Upper lobe of left lung (tissue), 6 donors: ENCODE measurements around the gene ZNF850. TPM values are rescaled to one million over a fixed set of nuclear protein-coding genes. Genes with fewer than 3 reads are reported as not detected.
"Not testable (repeated sequence)": the region's sequence is repeated elsewhere in the genome, so short reads cannot be mapped to it uniquely, and the experiment has no call there.

ENCODE experiments used
- ATAC-seq, 2 donors: fragments of 200-7000 bp; cut with Tn5 transposase; one replicate each; pipeline ENCODE4 v1.9.1; 2022; ENCODE audit warnings: mild to moderate bottlenecking in 2 of 2, moderate library complexity in 2 of 2; ENCODE audit not compliant: low FRiP score in 2 of 2
- DNase-seq, 2 donors: peaks; one replicate each; pipeline ENCODE4 v3.0.0-alpha.2; 2019 to 2020
- H3K27ac ChIP-seq, 4 donors: fragments of 200-600 bp; sonication (generic); one replicate each; pipeline ENCODE4 v1.5.1; 2016 to 2019
- H3K27me3 ChIP-seq, 4 donors: fragments of 200-600 bp; sonication (generic); one replicate each; pipeline ENCODE4 v1.5.1; 2017 to 2019
- H3K36me3 ChIP-seq, 4 donors: fragments of 200-600 bp; sonication (generic); one replicate each; pipeline ENCODE4 v1.5.1; 2016 to 2019
- H3K4me1 ChIP-seq, 4 donors: fragments of 200-600 bp; sonication (generic); one replicate each; pipeline ENCODE4 v1.5.1; 2018 to 2019
- H3K4me3 ChIP-seq, 4 donors: fragments of 200-600 bp; sonication (generic); one replicate each; pipeline ENCODE4 v1.5.1; 2017 to 2019; ENCODE audit warnings: mild to moderate bottlenecking in 2 of 4, moderate library complexity in 1 of 4
- H3K9me3 ChIP-seq, 4 donors: fragments of 200-600 bp; sonication (generic); one replicate each; pipeline ENCODE4 v1.5.1; 2018 to 2019
- EP300 ChIP-seq, 4 donors: sonication (generic); formaldehyde crosslinking; IDR thresholded peaks; one replicate each; pipeline ENCODE4 v1.5.1; 2017; ENCODE audit warnings: antibody characterized with exemption in 4 of 4, control low read depth in 2 of 4
- POLR2A ChIP-seq, 4 donors: fragments of 450-650 bp; IDR thresholded peaks; one replicate each; pipeline ENCODE4 v1.5.1; 2016 to 2017; ENCODE audit warnings: antibody characterized with exemption in 4 of 4, mild to moderate bottlenecking in 2 of 4
- POLR2AphosphoS5 ChIP-seq, 2 donors: sonication (generic); formaldehyde crosslinking; IDR thresholded peaks; one replicate each; pipeline ENCODE4 v1.5.1; 2017; ENCODE audit warnings: antibody characterized with exemption in 2 of 2
- WGBS, 2 donors: methylation state at CpG; one replicate each; pipeline ENCODE4 v1.1.5; 2017 to 2018; 5-methylcytosine and 5-hydroxymethylcytosine counted together
- total RNA-seq, 6 donors: library from RNA; depleted of rRNA in 4 of 6; stranded (reverse); fragments of >200 nt in 4 of 6; gene quantifications; one replicate each; pipeline versions ENCODE4 v1.1.0 to v1.2.1, GENCODE V29; 2016 to 2021
- TF ChIP-seq, protein P1 (sequence below), 6 experiments: fragments of 450-650 bp in 4 of 6; fragments of 200-600 bp in 2 of 6; sonication (generic) in 2 of 6; IDR thresholded peaks; one replicate each; pipeline ENCODE4 v1.5.1; 2016 to 2019; ENCODE audit warnings: antibody characterized with exemption in 6 of 6
- donor health status: DM: no; HTN: no; CAD: no; lungs with moderate emphysema.
- donor health status: DM: no; HTN: yes; CAD: no; lungs with severe emphysema.

ZNF850 gene
- total RNA-seq, 6 donors from 2014 or later = 0.44 to 3.0 (median 1.2) TPM

DNA sequence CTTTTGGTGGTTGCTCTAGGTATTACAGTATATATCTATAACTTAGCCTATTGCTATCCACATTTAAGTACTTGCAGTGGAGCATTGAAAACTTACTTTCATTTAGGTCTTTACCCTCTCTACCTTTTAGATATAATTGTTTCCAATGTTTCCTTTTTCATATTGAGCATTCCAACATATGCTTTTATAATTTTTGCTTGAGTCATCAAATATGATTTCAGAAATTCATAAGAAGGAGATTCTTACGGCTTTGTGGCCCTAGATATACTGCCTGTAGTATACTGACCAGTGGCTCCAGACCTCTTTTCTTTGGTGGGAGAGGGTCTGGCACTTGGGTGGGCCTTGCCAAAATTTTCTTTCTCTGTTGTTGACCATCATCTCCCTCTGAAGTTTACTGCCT is 32.8 kb upstream of the ZNF850 start:
- H3K27me3 ChIP-seq = no peaks in the 10 kb centered on the region
- DNase-seq = no peak
- ATAC-seq = no peak
- no peaks in the 10 kb centered on the region for H3K4me1 ChIP-seq
- H3K27ac ChIP-seq = no peak overlapping the region
- H3K9me3 ChIP-seq = peaks cover 67 to 93% (median 80%) of the 10 kb centered on the region in 4 donors
- TF ChIP-seq POLR2AphosphoS5 (IDR thresholded peaks at IDR 0.05) (no peak), EP300 (IDR thresholded peaks at IDR 0.05) (no peak), POLR2A (IDR thresholded peaks at IDR 0.05) (no peak)
- TF ChIP-seq, protein P1, sequence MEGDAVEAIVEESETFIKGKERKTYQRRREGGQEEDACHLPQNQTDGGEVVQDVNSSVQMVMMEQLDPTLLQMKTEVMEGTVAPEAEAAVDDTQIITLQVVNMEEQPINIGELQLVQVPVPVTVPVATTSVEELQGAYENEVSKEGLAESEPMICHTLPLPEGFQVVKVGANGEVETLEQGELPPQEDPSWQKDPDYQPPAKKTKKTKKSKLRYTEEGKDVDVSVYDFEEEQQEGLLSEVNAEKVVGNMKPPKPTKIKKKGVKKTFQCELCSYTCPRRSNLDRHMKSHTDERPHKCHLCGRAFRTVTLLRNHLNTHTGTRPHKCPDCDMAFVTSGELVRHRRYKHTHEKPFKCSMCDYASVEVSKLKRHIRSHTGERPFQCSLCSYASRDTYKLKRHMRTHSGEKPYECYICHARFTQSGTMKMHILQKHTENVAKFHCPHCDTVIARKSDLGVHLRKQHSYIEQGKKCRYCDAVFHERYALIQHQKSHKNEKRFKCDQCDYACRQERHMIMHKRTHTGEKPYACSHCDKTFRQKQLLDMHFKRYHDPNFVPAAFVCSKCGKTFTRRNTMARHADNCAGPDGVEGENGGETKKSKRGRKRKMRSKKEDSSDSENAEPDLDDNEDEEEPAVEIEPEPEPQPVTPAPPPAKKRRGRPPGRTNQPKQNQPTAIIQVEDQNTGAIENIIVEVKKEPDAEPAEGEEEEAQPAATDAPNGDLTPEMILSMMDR (IDR thresholded peaks at IDR 0.05) = no peak
- peaks cover 0 to 44% (median 16%) of the 10 kb centered on the region in 4 donors for H3K36me3 ChIP-seq
- H3K4me3 ChIP-seq = no peak overlapping the region
- WGBS, 2 donors = 100% methylated on average over 1 of the region's 1 CpG

DNA sequence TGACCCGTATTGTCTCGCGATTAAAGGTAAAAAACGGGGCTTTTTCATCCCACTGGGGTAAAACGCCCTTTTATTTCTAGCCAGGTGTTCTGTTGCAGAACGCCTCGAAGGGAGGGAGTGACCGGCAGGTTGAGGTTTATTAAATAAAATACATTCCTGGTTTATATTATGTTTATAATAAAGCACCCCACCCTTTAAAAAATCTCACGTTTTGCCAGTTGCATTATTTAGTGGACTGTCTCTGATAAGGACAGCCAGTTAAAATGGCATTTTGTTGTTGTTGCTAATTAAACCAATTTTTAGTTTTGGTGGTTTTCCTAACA is 25.1 kb upstream of the ZNF850 start:
- H3K9me3 ChIP-seq = peaks cover 19 to 86% (median 55%) of the 10 kb centered on the region in 4 donors
- H3K4me3 ChIP-seq = peak overlapping the region; percentile 69 to 75 (median 72)
- H3K36me3 ChIP-seq = peaks cover 0 to 17% (median 9%) of the 10 kb centered on the region in 4 donors
- WGBS, 2 donors = 1% methylated on average over 9 of the region's 9 CpGs
- TF ChIP-seq, protein P1 (IDR thresholded peaks at IDR 0.05) = no peak
- no peak for TF ChIP-seq EP300 (IDR thresholded peaks at IDR 0.05)
- H3K4me1 ChIP-seq = peaks cover 0 to 18% (median 4%) of the 10 kb centered on the region in 4 donors
- peak overlapping the region; percentile 48 to 82 (median 70) for H3K27ac ChIP-seq
- ATAC-seq (no peak), DNase-seq (no peak)
- no peaks in the 10 kb centered on the region for H3K27me3 ChIP-seq

DNA sequence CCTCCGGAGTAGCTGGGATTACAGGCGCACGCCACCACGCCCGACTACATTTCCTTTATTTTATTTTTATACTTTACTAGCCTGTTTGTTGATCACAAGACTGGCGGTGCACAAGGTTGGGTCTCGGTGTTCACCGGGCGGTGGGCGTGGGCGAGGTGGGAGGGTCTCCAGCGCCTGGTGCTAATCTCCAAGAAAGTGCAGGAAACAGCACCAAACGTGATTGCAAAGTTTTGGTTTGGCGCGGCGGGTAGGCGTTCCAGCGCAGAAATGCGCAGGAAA is 24.0 kb upstream of the ZNF850 start:
- WGBS, 2 donors = 14 to 15% methylated on average over 15 to 19 of the region's 19 CpGs
- Histone ChIP-seq H3K9me3 (peaks cover 16 to 84% (median 57%) of the 10 kb centered on the region in 4 donors), H3K36me3 (peaks cover 0 to 8% (median 3%) of the 10 kb centered on the region in 4 donors), H3K27me3 (no peaks in the 10 kb centered on the region), H3K27ac (peak overlapping the region; percentile 48 to 82 (median 70)), H3K4me1 (peaks cover 0 to 18% (median 4%) of the 10 kb centered on the region in 4 donors), H3K4me3 (peak overlapping the region; percentile 55 to 75 (median 70))
- TF ChIP-seq EP300 (IDR thresholded peaks at IDR 0.05) = no peak
- TF ChIP-seq POLR2AphosphoS5 (IDR thresholded peaks at IDR 0.05) = no peak
- no peak for ATAC-seq
- peak in 1 of 2 donors; percentile 67 for DNase-seq

DNA sequence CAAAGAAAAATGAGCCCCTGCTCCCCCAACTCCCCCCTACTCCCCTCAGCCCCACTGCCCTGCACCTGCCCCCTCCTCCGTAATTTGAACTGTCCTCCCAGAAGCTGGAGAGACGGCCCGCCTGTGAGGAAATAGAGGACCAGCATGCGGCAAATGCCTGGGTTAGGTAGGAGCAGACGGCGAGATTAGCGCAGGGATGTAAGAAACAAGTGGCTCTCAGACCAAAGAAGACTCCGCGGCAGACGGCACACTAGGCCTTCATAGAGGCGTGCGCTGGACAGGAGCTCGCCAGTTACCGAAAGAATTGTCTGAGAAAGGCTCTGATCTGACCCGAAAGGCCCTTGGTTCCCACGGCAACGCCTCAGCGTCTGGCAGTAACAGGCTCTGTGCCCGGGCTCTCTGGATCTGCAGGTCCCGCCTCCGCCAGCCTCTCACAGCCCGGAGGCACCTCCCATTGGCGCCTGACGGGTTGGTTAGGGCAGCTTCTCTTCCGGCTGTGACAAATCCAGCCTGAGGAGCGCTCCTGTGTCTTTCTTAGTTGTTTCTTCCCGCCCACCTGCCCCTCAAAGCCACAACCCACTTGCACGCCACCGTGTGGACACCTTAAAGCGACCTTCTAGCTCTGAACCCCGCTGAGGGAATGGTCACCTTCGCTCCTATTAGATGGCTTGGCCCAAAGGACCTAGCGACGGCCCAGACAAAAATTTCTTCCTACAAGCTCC is 19.0 kb upstream of the ZNF850 start:
- H3K4me3 ChIP-seq = peak overlapping the region in 1 of 4 donors; percentile 7
- WGBS, 2 donors = 13 to 16% methylated on average over 22 to 24 of the region's 34 CpGs

DNA sequence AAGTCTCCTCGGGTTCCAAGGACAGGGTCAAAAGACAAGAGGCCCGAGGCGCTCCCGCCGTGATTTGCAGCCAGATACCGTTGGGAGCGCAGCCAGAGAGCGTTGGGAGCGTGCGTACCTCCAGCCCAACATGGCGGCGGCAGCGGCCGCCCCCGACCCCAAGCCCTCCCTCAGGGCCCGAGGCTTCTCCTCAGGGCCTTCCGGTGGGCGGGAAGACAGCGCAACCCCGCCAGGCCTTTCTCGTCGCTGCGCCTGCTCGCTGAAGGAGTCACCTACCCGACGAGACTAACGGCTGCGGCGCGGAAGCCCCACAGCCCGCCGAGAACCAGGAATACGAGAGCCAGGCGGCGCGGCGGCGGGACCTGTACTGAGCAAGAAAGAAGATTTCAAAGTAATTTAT is 3.2 kb upstream of the ZNF850 start:
- Histone ChIP-seq H3K9me3 (peaks cover 11 to 71% (median 23%) of the 10 kb centered on the region in 4 donors), H3K27me3 (no peaks in the 10 kb centered on the region), H3K27ac (no peak overlapping the region), H3K4me1 (peaks cover 9 to 20% (median 14%) of the 10 kb centered on the region in 4 donors), H3K36me3 (no peaks in the 10 kb centered on the region), H3K4me3 (no peak overlapping the region)
- ATAC-seq (no peak), DNase-seq (peak in 1 of 2 donors; percentile 81)
- TF ChIP-seq EP300 (IDR thresholded peaks at IDR 0.05) (no peak), POLR2AphosphoS5 (IDR thresholded peaks at IDR 0.05) (no peak)
- 37 to 38% methylated on average over 18 to 36 of the region's 38 CpGs for WGBS, 2 donors

More for the DNA sequence above, 19.0 kb upstream of the ZNF850 start:
- not testable (repeated sequence) for H3K27me3 ChIP-seq, H3K4me1 ChIP-seq, DNase-seq, H3K36me3 ChIP-seq, H3K27ac ChIP-seq
- peak in 1 of 2 donors; percentile 82 for ATAC-seq
- H3K9me3 ChIP-seq = peaks cover 15 to 80% (median 49%) of the 10 kb centered on the region in 4 donors

DNA sequence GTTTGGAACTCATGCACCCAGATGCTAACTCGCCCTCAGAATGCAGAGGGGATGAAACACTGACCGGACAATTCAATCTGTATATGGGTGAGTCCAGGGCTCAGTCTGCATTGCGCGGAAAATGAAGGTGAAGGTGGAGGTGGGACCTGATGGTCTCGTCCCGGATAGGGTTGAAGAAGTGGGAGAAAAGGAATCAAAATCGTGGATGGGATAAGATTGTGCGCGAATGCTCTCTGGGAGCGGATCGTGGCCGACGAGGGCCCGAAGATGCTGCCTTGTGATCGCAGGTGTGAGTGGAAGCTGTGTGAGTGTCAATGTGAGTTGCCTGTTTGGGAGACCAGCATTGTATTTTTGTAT is 594 bp upstream of the ZNF850 start:
- Histone ChIP-seq H3K4me1 (peaks cover 9 to 20% (median 14%) of the 10 kb centered on the region in 4 donors), H3K9me3 (peaks cover 11 to 73% (median 31%) of the 10 kb centered on the region in 4 donors), H3K27me3 (no peaks in the 10 kb centered on the region), H3K27ac (peak overlapping the region in 2 of 4 donors; percentile 80 to 82), H3K36me3 (no peaks in the 10 kb centered on the region), H3K4me3 (peak overlapping the region; percentile 47 to 88 (median 66))
- 3 to 5% methylated on average over 15 of the region's 15 CpGs for WGBS, 2 donors
- ATAC-seq (no peak), DNase-seq (peak in 1 of 2 donors; percentile 10)
- TF ChIP-seq EP300 (IDR thresholded peaks at IDR 0.05) (no peak), POLR2A (IDR thresholded peaks at IDR 0.05) (no peak), POLR2AphosphoS5 (IDR thresholded peaks at IDR 0.05) (no peak)
